ENCODE results near the gene PRKG1.
A peak's percentile ranks its signal among the peaks of the same experiment; 100 is the strongest.

Gene PRKG1

DNA sequence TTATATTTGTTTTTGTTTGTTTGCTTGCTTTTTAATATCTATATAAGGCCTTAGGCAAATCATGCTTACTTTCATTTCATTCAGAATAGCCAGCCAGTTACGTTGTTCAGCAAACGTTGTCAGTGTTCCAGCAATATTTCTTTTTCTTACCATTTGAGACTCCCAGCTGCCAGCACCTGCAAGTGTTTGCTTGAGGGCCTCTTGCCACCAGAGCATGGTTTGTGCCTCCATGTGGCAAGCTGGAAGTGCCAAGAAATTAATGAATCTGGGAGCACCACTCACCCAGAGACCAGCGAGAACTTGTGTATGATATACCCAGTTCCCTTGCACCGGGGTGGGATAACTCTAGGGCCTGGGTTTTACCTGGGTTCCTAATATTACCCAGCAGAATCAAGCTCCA is 802.2 kb downstream of the PRKG1 start:
- Mint-ChIP-seq H3K27ac (no peak overlapping the region), H3K4me1 (ENCODE audit: low read depth) (peaks cover 15% of the 10 kb centered on the region), H3K36me3 (ENCODE audit: low read depth) (no peaks in the 10 kb centered on the region), H3K9me3 (no peaks in the 10 kb centered on the region), H3K27me3 (ENCODE audit: low read depth) (no peaks in the 10 kb centered on the region), H3K4me3 (no peak overlapping the region)
- DNase-seq (ENCODE audit: low spot score) = no peak

DNA sequence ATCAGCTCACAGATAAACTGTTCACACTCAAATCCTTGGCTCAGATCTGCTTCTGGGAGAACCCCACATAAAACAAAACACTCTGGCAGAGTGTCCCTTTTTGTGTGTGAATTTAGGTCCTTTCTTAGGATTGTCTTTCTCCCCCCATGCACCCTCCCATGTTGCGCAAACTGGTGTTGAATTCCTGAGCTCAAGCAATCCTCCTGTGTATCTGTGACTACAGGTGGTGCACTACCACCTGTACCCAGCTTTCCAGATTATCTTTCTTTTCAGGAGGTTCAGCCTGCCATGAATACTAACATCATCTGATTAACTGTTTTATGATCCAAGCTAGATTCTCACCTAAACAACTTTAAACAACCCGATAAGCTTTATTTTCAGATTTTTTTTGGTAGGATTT is 802.7 kb downstream of the PRKG1 start:
- Mint-ChIP-seq H3K4me3 (no peak overlapping the region), H3K27me3 (ENCODE audit: low read depth) (no peaks in the 10 kb centered on the region), H3K36me3 (ENCODE audit: low read depth) (no peaks in the 10 kb centered on the region), H3K27ac (no peak overlapping the region), H3K9me3 (no peaks in the 10 kb centered on the region), H3K4me1 (ENCODE audit: low read depth) (peaks cover 15% of the 10 kb centered on the region)
- no peak for DNase-seq (ENCODE audit: low spot score)

DNA sequence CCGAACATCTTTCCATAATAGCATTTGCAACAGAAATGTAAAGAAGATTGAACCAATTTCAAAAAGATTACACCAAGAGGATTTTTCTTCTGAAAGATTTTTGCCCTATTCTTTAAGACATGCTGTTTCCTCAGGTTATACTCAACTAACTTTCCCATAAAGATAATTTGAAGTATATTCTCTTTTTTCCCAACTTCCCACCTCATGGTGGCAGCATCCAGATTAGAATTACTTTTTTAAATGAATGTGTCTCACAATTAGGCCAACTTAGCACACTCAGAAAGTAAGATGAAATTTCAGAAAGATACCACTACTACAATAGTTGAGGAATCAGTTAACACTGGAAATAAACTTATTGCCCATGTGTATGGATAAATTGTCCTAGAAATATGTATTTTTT is 803.3 kb downstream of the PRKG1 start:
- H3K9me3 Mint-ChIP-seq = no peaks in the 10 kb centered on the region
- no peak overlapping the region for H3K27ac Mint-ChIP-seq
- DNase-seq (ENCODE audit: low spot score) = no peak
- peaks cover 15% of the 10 kb centered on the region for H3K4me1 Mint-ChIP-seq (ENCODE audit: low read depth)
- no peak overlapping the region for H3K4me3 Mint-ChIP-seq
- H3K27me3 Mint-ChIP-seq (ENCODE audit: low read depth) = no peaks in the 10 kb centered on the region
- no peaks in the 10 kb centered on the region for H3K36me3 Mint-ChIP-seq (ENCODE audit: low read depth)

DNA sequence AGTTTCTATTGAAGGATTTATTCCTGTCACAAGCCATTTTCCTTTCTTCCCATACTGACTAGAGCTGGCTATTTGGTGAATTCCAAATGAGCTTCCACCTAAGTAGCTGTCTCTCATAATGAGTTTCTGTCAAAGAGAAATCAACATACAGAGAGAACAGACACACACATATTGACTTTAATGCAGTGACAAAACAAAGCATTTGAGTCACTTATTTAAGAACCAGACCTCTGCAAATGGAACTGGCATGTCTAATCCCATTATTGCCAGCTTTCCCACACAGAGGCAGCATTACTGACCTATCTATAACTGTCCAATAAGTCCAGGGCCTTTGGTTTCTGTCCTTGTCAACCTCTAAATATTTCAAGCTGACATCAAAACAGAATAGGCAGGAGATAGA is 804.4 kb downstream of the PRKG1 start:
- H3K4me3 Mint-ChIP-seq = peak overlapping the region; percentile 81
- H3K27me3 Mint-ChIP-seq (ENCODE audit: low read depth) = no peaks in the 10 kb centered on the region

DNA sequence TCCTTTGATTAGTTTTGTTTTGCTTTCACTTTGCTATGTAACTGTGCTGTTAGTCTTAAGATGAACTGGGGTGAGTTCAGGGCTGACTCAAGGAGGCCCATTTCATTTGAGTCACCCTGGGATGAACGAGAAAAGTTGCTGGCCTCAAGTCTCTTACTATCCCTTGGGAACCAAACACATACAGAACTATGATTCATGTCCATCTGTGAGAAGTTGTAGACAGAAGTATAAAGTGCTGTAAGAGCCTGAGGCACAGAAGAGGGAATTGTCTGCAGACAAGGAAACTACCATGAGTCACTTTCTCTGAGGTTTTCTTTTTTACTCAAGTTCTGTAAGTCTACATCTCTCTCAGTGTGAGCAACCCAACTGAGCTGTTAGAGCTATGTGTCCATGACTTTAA is 805.0 kb downstream of the PRKG1 start:
- Mint-ChIP-seq H3K36me3 (ENCODE audit: low read depth) (no peaks in the 10 kb centered on the region), H3K4me1 (ENCODE audit: low read depth) (peaks cover 15% of the 10 kb centered on the region), H3K9me3 (no peaks in the 10 kb centered on the region), H3K27ac (peak overlapping the region; percentile 81), H3K27me3 (ENCODE audit: low read depth) (no peaks in the 10 kb centered on the region), H3K4me3 (peak overlapping the region; percentile 81)
- DNase-seq (ENCODE audit: low spot score) = peak; percentile 42

More for the DNA sequence above, 804.4 kb downstream of the PRKG1 start:
- no peak for DNase-seq (ENCODE audit: low spot score)
- peaks cover 15% of the 10 kb centered on the region for H3K4me1 Mint-ChIP-seq (ENCODE audit: low read depth)
- peak overlapping the region; percentile 81 for H3K27ac Mint-ChIP-seq
- H3K9me3 Mint-ChIP-seq = no peaks in the 10 kb centered on the region
- H3K36me3 Mint-ChIP-seq (ENCODE audit: low read depth) = no peaks in the 10 kb centered on the region

DNA sequence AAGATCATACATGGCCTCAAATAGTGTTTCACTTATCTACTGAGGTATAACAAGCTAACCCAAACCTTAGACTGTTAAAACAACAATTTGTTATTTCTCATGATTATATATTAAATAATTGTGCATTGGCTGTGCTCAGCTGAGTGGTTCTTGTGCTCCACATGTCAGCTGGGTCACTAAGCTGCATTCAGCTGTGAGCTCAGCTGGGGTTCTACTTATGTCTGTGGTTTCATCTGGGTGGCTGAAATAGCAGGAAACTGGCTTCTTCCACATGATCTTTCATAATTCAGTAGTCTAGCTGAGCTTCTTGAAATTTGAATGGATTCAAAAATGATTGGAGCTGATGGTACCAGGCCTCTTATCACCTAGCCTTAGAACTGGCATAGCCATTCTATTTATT is 806.9 kb downstream of the PRKG1 start:
- Mint-ChIP-seq H3K36me3 (ENCODE audit: low read depth) (no peaks in the 10 kb centered on the region), H3K4me1 (ENCODE audit: low read depth) (peaks cover 15% of the 10 kb centered on the region), H3K27ac (no peak overlapping the region), H3K4me3 (no peak overlapping the region), H3K9me3 (no peaks in the 10 kb centered on the region), H3K27me3 (ENCODE audit: low read depth) (no peaks in the 10 kb centered on the region)
- DNase-seq (ENCODE audit: low spot score) = no peak

DNA sequence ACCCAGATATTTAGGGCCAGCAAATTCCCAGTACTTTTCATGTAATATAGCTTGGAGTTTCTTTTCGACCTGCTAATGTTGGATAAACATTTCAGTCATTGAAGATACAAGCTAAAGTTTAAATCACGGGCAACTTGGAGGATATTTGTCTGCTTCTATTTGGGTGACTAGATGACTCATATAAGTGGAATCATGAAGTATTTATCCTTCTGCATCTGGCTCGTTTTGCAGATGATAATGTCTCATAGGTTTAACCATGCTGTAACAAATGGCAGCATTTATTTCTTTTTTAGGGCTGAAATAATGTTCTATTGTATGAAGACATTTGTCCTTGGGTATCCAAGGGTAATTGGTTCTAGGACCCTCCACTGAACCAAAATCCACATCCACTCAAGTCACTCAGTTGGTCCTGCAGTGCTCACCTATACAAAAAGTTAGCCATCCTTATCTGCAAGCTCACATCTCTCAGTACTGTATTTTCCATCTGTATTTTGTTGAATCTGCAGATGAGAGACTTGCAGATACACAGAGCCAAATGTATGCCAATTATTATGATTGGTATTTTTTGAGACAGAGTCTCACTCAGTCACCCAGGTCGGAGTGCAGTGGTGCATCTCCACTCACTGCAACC is 812.3 kb downstream of the PRKG1 start:
- no peak for DNase-seq (ENCODE audit: low spot score)
- Mint-ChIP-seq H3K9me3 (no peaks in the 10 kb centered on the region), H3K4me1 (ENCODE audit: low read depth) (peaks cover 1% of the 10 kb centered on the region), H3K27me3 (ENCODE audit: low read depth) (peaks cover 3% of the 10 kb centered on the region), H3K36me3 (ENCODE audit: low read depth) (no peaks in the 10 kb centered on the region), H3K27ac (no peak overlapping the region), H3K4me3 (no peak overlapping the region)

DNA sequence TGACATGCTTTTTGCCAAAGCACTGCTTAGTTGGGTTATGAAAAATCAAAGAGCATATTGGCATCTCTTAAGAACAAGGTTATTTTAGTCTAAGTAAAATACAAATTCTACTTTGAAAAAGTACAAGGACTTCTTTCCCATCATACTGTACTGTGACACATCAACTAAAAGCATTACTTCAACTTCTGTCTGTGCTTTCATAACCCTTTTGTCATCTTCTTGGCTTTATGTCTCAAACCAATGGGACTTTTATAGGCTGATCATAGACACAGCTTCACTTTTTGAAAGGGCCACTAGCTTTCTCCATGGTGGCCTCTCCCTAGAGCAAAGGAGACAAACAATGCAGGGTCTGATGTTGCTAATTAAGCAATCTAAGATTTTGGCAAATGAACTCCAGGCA is 814.0 kb downstream of the PRKG1 start:
- H3K36me3 Mint-ChIP-seq (ENCODE audit: low read depth) = no peaks in the 10 kb centered on the region
- H3K4me3 Mint-ChIP-seq = no peak overlapping the region
- H3K27me3 Mint-ChIP-seq (ENCODE audit: low read depth) = peaks cover 5% of the 10 kb centered on the region
- no peak overlapping the region for H3K27ac Mint-ChIP-seq
- peaks cover 1% of the 10 kb centered on the region for H3K4me1 Mint-ChIP-seq (ENCODE audit: low read depth)
- H3K9me3 Mint-ChIP-seq = no peaks in the 10 kb centered on the region
- DNase-seq (ENCODE audit: low spot score) = no peak

DNA sequence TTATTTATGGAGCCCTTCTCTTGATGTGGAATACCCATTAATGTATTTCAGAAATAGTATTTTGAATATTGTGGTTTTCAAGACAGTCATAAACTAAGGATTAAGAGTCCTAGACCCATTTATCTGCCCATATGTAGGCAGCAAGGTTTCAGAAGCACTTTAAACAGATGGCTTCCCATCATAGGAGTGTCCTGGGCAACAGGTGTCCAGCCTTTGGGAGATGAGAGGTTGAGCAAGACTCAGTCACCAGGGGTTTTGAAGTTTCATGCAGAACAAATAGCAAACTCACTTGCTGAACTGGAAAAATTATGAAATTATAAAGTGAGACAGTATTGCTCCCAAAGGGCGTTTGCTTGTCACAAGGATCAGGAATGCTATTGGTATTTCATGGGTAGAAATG is 818.0 kb downstream of the PRKG1 start:
- Mint-ChIP-seq H3K9me3 (no peaks in the 10 kb centered on the region), H3K36me3 (ENCODE audit: low read depth) (no peaks in the 10 kb centered on the region), H3K27me3 (ENCODE audit: low read depth) (peaks cover 6% of the 10 kb centered on the region), H3K4me1 (ENCODE audit: low read depth) (peaks cover 1% of the 10 kb centered on the region), H3K4me3 (no peak overlapping the region), H3K27ac (no peak overlapping the region)
- DNase-seq (ENCODE audit: low spot score) = no peak

DNA sequence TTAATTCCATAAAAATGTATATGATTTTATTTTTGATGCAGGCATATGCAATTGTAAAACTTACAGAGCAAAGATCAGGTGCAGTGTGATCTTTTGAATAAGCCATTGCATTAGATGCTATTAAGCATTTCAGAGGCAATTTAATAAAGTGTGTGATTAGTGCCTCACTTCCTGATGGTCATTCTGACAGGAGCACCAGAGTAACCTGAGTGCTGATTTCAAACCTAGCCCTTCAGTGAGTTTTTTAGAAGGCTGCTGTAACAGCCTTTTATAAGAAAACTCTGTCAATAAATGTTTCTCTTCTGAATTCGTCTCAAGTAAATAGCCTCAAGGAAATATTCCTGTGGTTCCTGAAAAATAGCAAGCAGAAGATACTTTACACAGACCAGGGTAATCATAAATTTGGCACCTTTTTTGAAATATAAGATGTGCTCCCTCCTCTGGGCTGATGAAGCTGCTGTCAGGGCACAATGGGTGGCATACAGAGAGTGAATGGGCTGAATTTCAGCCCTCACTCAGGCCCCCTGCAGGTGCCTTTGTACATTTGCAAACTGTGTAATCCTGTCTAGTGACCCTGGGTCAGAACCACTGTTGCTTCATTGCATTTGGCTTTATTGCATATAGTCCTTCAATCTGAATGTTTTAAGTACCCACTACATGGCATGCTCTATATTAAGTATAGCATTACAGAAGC is 818.8 kb downstream of the PRKG1 start:
- Mint-ChIP-seq H3K27me3 (ENCODE audit: low read depth) (peaks cover 8% of the 10 kb centered on the region), H3K4me3 (no peak overlapping the region), H3K9me3 (no peaks in the 10 kb centered on the region), H3K4me1 (ENCODE audit: low read depth) (peaks cover 1% of the 10 kb centered on the region), H3K27ac (no peak overlapping the region), H3K36me3 (ENCODE audit: low read depth) (no peaks in the 10 kb centered on the region)
- DNase-seq (ENCODE audit: low spot score) = peak; percentile 5

DNA sequence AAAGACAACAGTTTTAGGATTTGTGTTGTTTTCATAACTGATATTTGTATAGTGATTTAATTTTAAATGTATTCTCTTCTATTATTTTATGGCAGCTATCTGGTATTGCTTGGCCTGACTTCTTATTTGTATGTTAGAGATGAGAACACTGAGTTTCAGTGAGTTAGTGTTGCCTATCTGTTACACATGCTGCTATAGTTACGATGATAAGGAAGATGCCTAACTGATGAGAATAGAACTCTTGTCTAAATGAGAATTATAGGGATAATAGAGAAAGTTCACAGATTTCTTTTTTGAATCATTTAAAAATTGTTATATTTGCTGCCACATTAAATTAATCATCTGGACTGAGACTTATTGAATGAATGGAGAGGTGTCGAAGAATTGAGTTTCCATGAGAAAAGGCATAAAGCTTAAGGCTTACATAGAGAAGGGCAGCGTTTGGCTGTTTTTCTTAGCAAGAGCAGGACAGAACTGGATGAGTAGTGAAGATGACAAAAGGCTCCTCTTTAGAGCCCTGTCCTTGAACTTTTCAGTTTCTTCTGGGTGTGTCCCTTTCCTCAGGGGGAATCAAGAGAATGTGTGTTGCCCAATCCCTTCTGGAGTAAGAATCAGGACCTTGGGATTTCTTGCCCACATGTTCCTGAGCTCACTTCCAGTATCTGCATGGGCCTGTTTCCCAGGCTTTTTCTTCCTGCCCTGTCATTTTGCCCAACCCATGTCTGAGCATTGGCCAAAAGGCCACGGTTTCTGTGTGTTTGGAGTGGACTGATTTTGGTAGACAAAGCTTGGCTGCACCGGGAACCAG is 820.7 kb downstream of the PRKG1 start:
- DNase-seq (ENCODE audit: low spot score) = no peak
- Mint-ChIP-seq H3K4me3 (no peak overlapping the region), H3K27me3 (ENCODE audit: low read depth) (peaks cover 10% of the 10 kb centered on the region), H3K4me1 (ENCODE audit: low read depth) (no peaks in the 10 kb centered on the region), H3K9me3 (no peaks in the 10 kb centered on the region), H3K36me3 (ENCODE audit: low read depth) (no peaks in the 10 kb centered on the region), H3K27ac (no peak overlapping the region)

DNA sequence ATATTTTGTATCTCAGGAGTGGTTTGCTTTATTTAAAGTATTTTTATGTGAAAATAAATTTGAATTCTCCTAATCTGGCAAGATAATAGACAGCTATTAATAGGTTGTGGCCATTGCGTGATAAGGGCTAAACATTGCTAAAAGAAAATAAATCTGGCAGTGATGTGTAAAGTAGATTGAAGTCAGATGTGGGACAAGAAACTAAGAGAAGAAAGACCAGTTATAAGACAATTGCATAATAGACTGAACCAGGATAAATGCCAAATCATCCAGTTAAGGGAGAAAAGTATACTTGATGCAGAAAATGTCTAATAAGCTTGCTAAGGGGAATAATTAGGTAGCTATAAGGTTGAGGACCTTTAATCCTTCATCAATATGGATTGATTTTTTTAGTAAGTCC is 822.6 kb downstream of the PRKG1 start:
- Mint-ChIP-seq H3K4me3 (no peak overlapping the region), H3K27ac (no peak overlapping the region), H3K36me3 (ENCODE audit: low read depth) (no peaks in the 10 kb centered on the region), H3K27me3 (ENCODE audit: low read depth) (peaks cover 6% of the 10 kb centered on the region), H3K9me3 (no peaks in the 10 kb centered on the region), H3K4me1 (ENCODE audit: low read depth) (no peaks in the 10 kb centered on the region)
- no peak for DNase-seq (ENCODE audit: low spot score)

DNA sequence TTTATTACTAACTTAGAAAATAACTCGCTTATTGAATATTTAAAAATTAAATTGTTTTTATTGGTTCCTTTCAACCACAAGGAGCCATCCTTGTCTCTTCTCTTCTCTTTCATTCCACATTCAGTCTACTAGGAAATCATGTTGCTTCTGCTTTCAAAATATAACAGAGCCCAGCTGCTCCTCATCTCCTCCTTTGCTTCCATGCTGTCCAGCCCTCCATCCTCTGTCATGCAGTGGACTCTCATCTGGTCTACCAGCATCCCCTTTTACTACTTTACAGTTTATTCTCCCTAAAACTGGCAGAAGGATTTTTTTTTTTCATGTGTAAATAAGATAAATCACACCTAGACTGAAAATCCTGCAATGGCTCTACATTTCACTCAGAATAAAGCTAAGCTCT is 823.3 kb downstream of the PRKG1 start:
- no peaks in the 10 kb centered on the region for H3K9me3 Mint-ChIP-seq
- H3K4me1 Mint-ChIP-seq (ENCODE audit: low read depth) = no peaks in the 10 kb centered on the region
- no peak for DNase-seq (ENCODE audit: low spot score)

DNA sequence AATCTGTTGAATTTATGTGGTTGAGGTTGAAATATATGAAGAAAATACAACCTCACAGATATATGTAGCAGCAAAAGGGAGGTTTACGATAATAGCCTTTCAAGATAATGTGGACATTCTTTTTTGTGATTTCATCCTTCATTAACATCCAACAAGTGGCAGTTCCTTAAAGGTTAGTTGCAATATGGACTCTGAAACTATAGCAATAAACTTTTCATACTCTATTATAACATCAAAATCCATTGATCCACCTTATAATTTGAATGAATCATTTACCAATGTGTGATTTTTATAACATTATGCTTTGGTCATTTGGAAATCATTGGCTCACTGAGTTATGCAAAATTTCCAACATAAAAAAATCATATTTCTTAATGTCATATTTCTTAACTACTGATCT is 825.9 kb downstream of the PRKG1 start:
- Mint-ChIP-seq H3K27ac (no peak overlapping the region), H3K9me3 (no peaks in the 10 kb centered on the region), H3K36me3 (ENCODE audit: low read depth) (no peaks in the 10 kb centered on the region), H3K4me1 (ENCODE audit: low read depth) (no peaks in the 10 kb centered on the region), H3K4me3 (no peak overlapping the region), H3K27me3 (ENCODE audit: low read depth) (peaks cover 6% of the 10 kb centered on the region)
- no peak for DNase-seq (ENCODE audit: low spot score)

More for the DNA sequence above, 823.3 kb downstream of the PRKG1 start:
- Mint-ChIP-seq H3K27ac (no peak overlapping the region), H3K4me3 (no peak overlapping the region), H3K27me3 (ENCODE audit: low read depth) (peaks cover 6% of the 10 kb centered on the region), H3K36me3 (ENCODE audit: low read depth) (no peaks in the 10 kb centered on the region)
